Trophoblast cell (in vitro differentiated cells and primary cell): ENCODE data around the gene HCAR3.
A peak's percentile ranks its signal among the peaks of the same experiment; 100 is the strongest.

Source experiments
- DNase-seq, 2 donors: peaks; one replicate each; pipeline ENCODE4 v3.0.0-alpha.2; 2016
- H2AFZ ChIP-seq: 2 replicates; pipeline ENCODE4 v1.6.1; 2013; ENCODE audit warnings: low read length, moderate library complexity, mild to moderate bottlenecking; ENCODE audit not compliant: insufficient read depth, poor library complexity
- H2AK5ac ChIP-seq: 2 replicates; pipeline ENCODE4 v1.6.1; 2013; ENCODE audit warnings: mild to moderate bottlenecking, low read length
- H2BK120ac ChIP-seq: 2 replicates; pipeline ENCODE4 v1.6.1; 2013; ENCODE audit warnings: low read length, mild to moderate bottlenecking, moderate library complexity; ENCODE audit not compliant: insufficient read depth, poor library complexity
- H2BK12ac ChIP-seq: 2 replicates; pipeline ENCODE4 v1.6.1; 2013; ENCODE audit warnings: mild to moderate bottlenecking, low read length, moderate library complexity
- H2BK5ac ChIP-seq: 2 replicates; pipeline ENCODE4 v1.6.1; 2013; ENCODE audit warnings: low read length, low read depth, moderate library complexity, mild to moderate bottlenecking; ENCODE audit not compliant: poor library complexity
- H3K14ac ChIP-seq: 2 replicates; pipeline ENCODE4 v1.6.1; 2013; ENCODE audit warnings: mild to moderate bottlenecking, low read length
- H3K18ac ChIP-seq: 2 replicates; pipeline ENCODE4 v1.6.1; 2013; ENCODE audit warnings: mild to moderate bottlenecking, low read length
- H3K23ac ChIP-seq: 2 replicates; pipeline ENCODE4 v1.6.1; 2013; ENCODE audit warnings: low read length
- H3K27ac ChIP-seq: 2 replicates; pipeline ENCODE4 v1.5.1; 2013; ENCODE audit warnings: low read depth, mild to moderate bottlenecking, inconsistent platforms, low read length, moderate library complexity
- H3K27me3 ChIP-seq: 2 replicates; pipeline ENCODE4 v1.6.1; 2013; ENCODE audit warnings: inconsistent platforms, mild to moderate bottlenecking, low read length, moderate library complexity; ENCODE audit not compliant: insufficient read depth
- H3K36me3 ChIP-seq, 2 experiments: 1 replicate in 1 of 2; 2 replicates in 1 of 2; pipeline ENCODE4 v1.6.1; 2013; ENCODE audit warnings: low read length in 2 of 2, mild to moderate bottlenecking in 2 of 2, moderate library complexity in 1 of 2; ENCODE audit not compliant: insufficient read depth in 2 of 2, control insufficient read depth in 1 of 2
- H3K4ac ChIP-seq: 2 replicates; pipeline ENCODE4 v1.6.1; 2013; ENCODE audit warnings: low read depth, mild to moderate bottlenecking, low read length, moderate library complexity
- H3K4me1 ChIP-seq, 2 experiments: 1 replicate in 1 of 2; 2 replicates in 1 of 2; pipeline ENCODE4 v1.6.1; 2013; ENCODE audit warnings: low read length in 2 of 2, mild to moderate bottlenecking in 2 of 2, moderate library complexity in 1 of 2; ENCODE audit not compliant: insufficient read depth in 2 of 2, control insufficient read depth in 1 of 2
- H3K4me2 ChIP-seq: 2 replicates; pipeline ENCODE4 v1.6.1; 2013; ENCODE audit warnings: inconsistent platforms, mild to moderate bottlenecking, low read length, moderate library complexity
- H3K4me3 ChIP-seq: 2 replicates; pipeline ENCODE4 v1.5.1; 2013; ENCODE audit warnings: mild to moderate bottlenecking, low read depth, low read length, inconsistent platforms
- H3K79me1 ChIP-seq: one replicate; pipeline ENCODE4 v1.6.1; 2013; ENCODE audit warnings: low read length
- H3K79me2 ChIP-seq: 2 replicates; pipeline ENCODE4 v1.6.1; 2013; ENCODE audit warnings: low read length, mild to moderate bottlenecking; ENCODE audit not compliant: control insufficient read depth, insufficient read depth, poor library complexity
- H3K9ac ChIP-seq: 2 replicates; pipeline ENCODE4 v1.6.1; 2013; ENCODE audit warnings: mild to moderate bottlenecking, low read length
- H3K9me3 ChIP-seq: 2 replicates; pipeline ENCODE4 v1.6.1; 2013; ENCODE audit warnings: low read depth, mild to moderate bottlenecking, control low read depth, inconsistent platforms, low read length; ENCODE audit not compliant: insufficient read depth
- H4K12ac ChIP-seq: 2 replicates; pipeline ENCODE4 v1.6.1; 2013; ENCODE audit warnings: low read depth, mild to moderate bottlenecking, low read length, moderate library complexity
- H4K8ac ChIP-seq: 2 replicates; pipeline ENCODE4 v1.6.1; 2013; ENCODE audit warnings: low read depth, mild to moderate bottlenecking, low read length, moderate library complexity
- H4K91ac ChIP-seq: one replicate; pipeline ENCODE4 v1.6.1; 2013; ENCODE audit warnings: low read depth, mild to moderate bottlenecking, low read length, moderate library complexity
- WGBS: extraction: QIAGEN DNeasy Blood & Tissue Kit; methylation state at CpG from one replicate; pipeline ENCODE4 v1.1.7; 2013; ENCODE audit warnings: missing lambda C conversion rate; ENCODE audit not compliant: insufficient read length, insufficient coverage; ENCODE audit errors: extremely low coverage; 5-methylcytosine and 5-hydroxymethylcytosine counted together

HCAR3 gene

DNA sequence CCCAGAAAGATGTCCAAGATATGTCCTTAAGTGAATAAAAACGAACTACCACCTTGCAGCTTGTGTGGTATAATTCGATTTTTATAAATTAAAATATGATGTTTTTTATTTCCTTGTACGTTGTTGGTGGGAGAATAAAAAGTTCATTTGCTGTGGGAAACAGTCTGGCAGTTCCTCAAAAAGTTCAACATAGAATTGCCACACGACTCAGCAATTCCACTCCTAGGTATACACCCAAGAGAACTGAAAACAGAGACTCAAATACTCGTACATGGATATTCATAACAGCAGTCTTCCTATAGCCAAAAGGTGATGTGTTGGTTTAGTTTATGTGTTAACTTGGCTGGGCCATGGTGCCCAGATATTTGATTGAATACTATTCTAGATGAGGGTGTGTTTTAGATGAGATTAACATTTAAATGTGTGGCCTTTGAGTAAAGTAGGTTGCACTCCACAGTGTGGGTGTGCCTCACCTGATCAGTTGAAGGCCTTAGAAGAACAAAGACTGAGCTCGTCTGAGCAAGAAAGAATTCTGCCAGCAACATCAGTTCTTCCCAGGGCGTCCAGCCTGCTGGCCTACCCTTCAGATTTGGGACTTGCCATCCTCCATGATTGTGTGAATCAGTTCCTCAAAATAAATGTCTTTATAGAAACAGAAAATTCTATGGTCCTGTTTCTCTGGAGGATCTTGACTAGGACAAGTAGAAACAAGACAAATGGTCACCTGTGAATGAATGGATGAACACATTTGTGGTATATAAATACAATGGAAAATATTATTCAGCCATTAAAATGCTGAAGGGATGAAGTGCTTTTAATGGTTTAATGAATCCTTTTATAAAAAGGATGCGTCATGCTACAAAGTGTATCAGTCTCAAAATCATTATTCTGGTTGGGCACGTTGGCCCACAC lies 30.9 kb upstream of the HCAR3 start:
- Histone ChIP-seq H3K23ac (no peak overlapping the region), H3K36me3 (no peaks in the 10 kb centered on the region), H4K8ac (no peak overlapping the region), H3K4me3 (no peak overlapping the region), H4K91ac (no peak overlapping the region), H3K4me2 (no peak overlapping the region), H2AK5ac (no peak overlapping the region), H3K27ac (no peak overlapping the region), H3K9ac (no peak overlapping the region), H2AFZ (no peak overlapping the region), H3K18ac (no peak overlapping the region), H3K79me2 (no peaks in the 10 kb centered on the region), H3K79me1 (peaks cover 2% of the 10 kb centered on the region), H3K14ac (no peak overlapping the region), H3K4me1 (peaks cover 6 to 8% of the 10 kb centered on the region in 2 experiments), H2BK12ac (no peak overlapping the region), H2BK120ac (no peak overlapping the region), H3K9me3 (no peaks in the 10 kb centered on the region), H4K12ac (no peak overlapping the region), H3K27me3 (no peaks in the 10 kb centered on the region), H2BK5ac (no peak overlapping the region), H3K4ac (no peak overlapping the region)
- DNase-seq: no peak
- WGBS: 100% methylated on average over 2 of the region's 9 CpGs

DNA sequence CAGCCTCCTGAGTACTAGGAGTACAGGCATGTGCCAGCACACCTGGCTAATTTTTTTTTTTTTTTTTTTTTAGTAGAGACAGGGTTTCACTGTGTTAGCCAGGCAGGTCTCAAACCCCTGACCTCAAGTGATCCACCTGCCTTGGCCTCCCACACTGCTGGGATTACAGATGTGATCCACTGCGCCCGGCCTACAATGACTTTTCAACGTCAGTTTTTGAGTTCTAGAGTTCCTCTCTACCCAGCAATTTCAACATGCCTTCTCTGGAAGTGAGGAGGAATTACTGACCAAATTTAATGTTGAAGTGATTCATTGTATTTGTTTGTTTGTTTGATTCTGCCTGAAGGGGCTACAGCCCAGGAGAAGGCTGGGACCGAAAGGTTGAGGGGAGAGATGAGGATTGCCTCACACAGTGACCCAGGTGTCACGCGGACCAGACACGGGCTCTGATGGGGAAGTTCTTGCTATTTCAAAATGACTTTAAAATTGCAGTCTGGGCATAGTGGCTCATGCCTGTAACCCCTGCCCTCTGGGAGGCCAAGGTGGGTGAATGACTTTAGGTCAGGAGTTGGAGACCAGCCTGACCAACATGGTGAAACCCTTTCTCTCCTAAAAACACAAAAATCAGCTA lies 27.4 kb upstream of the HCAR3 start:
- Histone ChIP-seq H3K4ac (no peak overlapping the region), H4K91ac (no peak overlapping the region), H3K18ac (no peak overlapping the region), H3K9me3 (no peaks in the 10 kb centered on the region), H2AK5ac (no peak overlapping the region), H3K79me2 (no peaks in the 10 kb centered on the region), H3K27me3 (no peaks in the 10 kb centered on the region), H2BK5ac (no peak overlapping the region), H3K4me2 (no peak overlapping the region), H3K9ac (no peak overlapping the region), H2BK12ac (no peak overlapping the region), H2BK120ac (no peak overlapping the region), H3K4me1 (peaks cover 4 to 6% of the 10 kb centered on the region in 2 experiments), H3K27ac (no peak overlapping the region), H3K14ac (no peak overlapping the region), H4K12ac (no peak overlapping the region), H3K23ac (no peak overlapping the region), H3K79me1 (no peaks in the 10 kb centered on the region), H2AFZ (no peak overlapping the region), H3K4me3 (no peak overlapping the region), H4K8ac (no peak overlapping the region), H3K36me3 (no peaks in the 10 kb centered on the region)
- DNase-seq: peak in 1 of 2 donors; percentile 29
- WGBS: no CpG with 5 or more reads among the region's 7 CpGs

DNA sequence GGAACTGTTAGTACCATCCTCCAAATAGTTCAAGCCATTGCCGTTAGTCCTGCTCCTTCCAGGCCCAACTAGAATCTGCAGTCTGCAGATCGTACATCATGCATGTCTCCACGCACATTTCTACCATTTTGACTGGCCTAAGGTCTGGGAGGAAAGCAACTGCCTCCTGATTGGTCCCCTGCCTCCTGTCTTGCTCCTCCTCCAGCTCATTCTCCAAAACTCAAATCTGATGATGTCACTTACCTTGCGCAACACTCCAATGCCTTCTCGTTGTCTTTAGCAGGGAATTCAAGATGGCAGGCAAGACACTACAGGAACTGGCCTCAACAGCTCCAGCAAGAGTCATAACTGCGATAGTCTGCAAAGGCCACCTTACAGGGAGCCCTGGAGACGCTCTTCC lies 23.7 kb upstream of the HCAR3 start:
- peak in 1 of 2 donors; percentile 36 for DNase-seq

DNA sequence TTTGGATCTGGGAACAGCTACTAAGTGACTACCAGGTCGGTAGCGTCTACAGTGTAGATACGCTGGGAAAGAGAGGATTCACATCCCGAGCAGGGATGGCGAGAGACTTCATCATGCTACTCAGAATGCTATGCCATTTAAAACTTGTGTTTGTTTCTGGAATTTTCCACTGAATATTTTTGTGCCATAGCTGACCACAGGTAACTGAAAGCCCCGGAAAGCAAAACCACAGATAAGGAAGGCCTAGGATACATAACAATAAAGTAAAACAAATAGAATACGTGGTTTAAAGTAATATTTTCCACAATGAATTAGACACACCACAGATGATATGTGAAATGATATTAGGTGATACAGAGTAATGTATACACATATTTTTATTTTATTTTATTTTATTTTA lies 22.0 kb upstream of the HCAR3 start:
- Histone ChIP-seq H3K79me2 (no peaks in the 10 kb centered on the region), H2BK5ac (no peak overlapping the region), H3K79me1 (no peaks in the 10 kb centered on the region), H3K9me3 (no peaks in the 10 kb centered on the region), H3K18ac (no peak overlapping the region), H4K12ac (no peak overlapping the region), H3K36me3 (no peaks in the 10 kb centered on the region), H3K14ac (peak overlapping the region; percentile 53), H2AK5ac (peak overlapping the region; percentile 97), H2BK120ac (no peak overlapping the region), H2BK12ac (peak overlapping the region; percentile 72), H2AFZ (no peak overlapping the region), H3K4me2 (no peak overlapping the region), H4K8ac (no peak overlapping the region), H3K27ac (no peak overlapping the region), H3K4ac (no peak overlapping the region), H4K91ac (peak overlapping the region; percentile 53), H3K9ac (no peak overlapping the region), H3K27me3 (no peaks in the 10 kb centered on the region), H3K4me3 (no peak overlapping the region), H3K23ac (no peak overlapping the region), H3K4me1 (peaks cover 7 to 9% of the 10 kb centered on the region in 2 experiments)
- DNase-seq: no peak
- WGBS: no CpG with 5 or more reads among the region's 7 CpGs

More for the DNA sequence above, 23.7 kb upstream of the HCAR3 start:
- no peaks in the 10 kb centered on the region for H3K79me1 ChIP-seq
- H2BK12ac ChIP-seq: no peak overlapping the region
- H3K27ac ChIP-seq: no peak overlapping the region
- no peak overlapping the region for H3K23ac ChIP-seq
- no peak overlapping the region for H3K4ac ChIP-seq
- H3K4me3 ChIP-seq: no peak overlapping the region
- H3K27me3 ChIP-seq: no peaks in the 10 kb centered on the region
- H3K9me3 ChIP-seq: no peaks in the 10 kb centered on the region
- no peak overlapping the region for H2BK120ac ChIP-seq
- no peaks in the 10 kb centered on the region for H3K36me3 ChIP-seq
- no CpG with 5 or more reads among the region's 7 CpGs for WGBS
- no peaks in the 10 kb centered on the region for H3K79me2 ChIP-seq
- no peak overlapping the region for H4K12ac ChIP-seq
- no peak overlapping the region for H4K91ac ChIP-seq
- no peak overlapping the region for H3K9ac ChIP-seq
- H2BK5ac ChIP-seq: no peak overlapping the region
- H3K4me2 ChIP-seq: no peak overlapping the region
- H3K18ac ChIP-seq: no peak overlapping the region
- H2AK5ac ChIP-seq: no peak overlapping the region
- H2AFZ ChIP-seq: no peak overlapping the region
- peaks cover 6 to 7% of the 10 kb centered on the region in 2 experiments for H3K4me1 ChIP-seq
- no peak overlapping the region for H4K8ac ChIP-seq
- H3K14ac ChIP-seq: no peak overlapping the region
